Measurements from ENCODE around the gene ZFP3. TPM values are rescaled to one million over a fixed set of nuclear protein-coding genes. Genes with fewer than 3 reads are reported as not detected.
A peak's percentile ranks its signal among the peaks of the same experiment; 100 is the strongest.

The ZFP3 gene
- total RNA-seq, 3 donors from 2014 or later: 8.0 to 11.2 (median 10.8) TPM

DNA sequence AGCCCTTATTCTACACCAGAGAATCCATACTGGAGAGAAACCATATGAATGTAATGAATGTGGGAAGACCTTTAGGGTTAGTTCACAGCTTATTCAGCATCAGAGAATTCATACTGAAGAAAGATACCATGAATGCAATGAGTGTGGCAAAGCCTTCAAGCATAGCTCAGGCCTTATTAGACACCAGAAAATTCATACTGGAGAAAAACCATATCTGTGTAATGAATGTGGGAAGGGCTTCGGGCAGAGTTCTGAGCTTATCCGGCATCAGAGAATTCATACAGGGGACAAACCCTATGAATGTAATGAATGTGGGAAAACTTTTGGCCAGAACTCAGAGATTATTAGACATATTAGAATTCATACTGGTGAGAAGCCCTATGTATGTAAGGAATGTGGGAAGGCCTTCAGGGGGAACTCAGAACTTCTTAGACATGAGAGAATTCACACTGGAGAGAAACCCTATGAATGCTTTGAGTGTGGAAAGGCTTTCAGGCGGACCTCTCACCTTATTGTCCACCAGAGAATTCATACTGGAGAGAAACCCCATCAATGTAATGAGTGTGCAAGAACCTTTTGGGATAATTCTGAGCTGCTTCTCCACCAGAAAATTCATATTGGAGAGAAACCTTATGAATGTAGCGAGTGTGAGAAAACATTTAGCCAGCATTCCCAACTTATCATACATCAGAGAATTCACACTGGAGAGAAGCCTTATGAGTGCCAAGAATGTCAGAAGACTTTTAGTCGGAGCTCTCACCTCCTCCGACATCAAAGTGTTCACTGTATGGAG is 14.1 kb downstream of the ZFP3 start:
- DNase-seq (no peak), ATAC-seq (no peak)
- Histone ChIP-seq H3K4me3 (no peak overlapping the region), H3K9me3 (peaks cover 100% of the 10 kb centered on the region), H3K36me3 (ENCODE audit: low read depth) (peaks cover 19% of the 10 kb centered on the region), H3K4me1 (ENCODE audit: low read depth) (peaks cover 4% of the 10 kb centered on the region)
- TF ChIP-seq, protein P1, sequence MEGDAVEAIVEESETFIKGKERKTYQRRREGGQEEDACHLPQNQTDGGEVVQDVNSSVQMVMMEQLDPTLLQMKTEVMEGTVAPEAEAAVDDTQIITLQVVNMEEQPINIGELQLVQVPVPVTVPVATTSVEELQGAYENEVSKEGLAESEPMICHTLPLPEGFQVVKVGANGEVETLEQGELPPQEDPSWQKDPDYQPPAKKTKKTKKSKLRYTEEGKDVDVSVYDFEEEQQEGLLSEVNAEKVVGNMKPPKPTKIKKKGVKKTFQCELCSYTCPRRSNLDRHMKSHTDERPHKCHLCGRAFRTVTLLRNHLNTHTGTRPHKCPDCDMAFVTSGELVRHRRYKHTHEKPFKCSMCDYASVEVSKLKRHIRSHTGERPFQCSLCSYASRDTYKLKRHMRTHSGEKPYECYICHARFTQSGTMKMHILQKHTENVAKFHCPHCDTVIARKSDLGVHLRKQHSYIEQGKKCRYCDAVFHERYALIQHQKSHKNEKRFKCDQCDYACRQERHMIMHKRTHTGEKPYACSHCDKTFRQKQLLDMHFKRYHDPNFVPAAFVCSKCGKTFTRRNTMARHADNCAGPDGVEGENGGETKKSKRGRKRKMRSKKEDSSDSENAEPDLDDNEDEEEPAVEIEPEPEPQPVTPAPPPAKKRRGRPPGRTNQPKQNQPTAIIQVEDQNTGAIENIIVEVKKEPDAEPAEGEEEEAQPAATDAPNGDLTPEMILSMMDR (IDR thresholded peaks at IDR 0.05): no peak
- intact Hi-C loops (cut with DNase I, micrococcal nuclease): no loop called here

DNA sequence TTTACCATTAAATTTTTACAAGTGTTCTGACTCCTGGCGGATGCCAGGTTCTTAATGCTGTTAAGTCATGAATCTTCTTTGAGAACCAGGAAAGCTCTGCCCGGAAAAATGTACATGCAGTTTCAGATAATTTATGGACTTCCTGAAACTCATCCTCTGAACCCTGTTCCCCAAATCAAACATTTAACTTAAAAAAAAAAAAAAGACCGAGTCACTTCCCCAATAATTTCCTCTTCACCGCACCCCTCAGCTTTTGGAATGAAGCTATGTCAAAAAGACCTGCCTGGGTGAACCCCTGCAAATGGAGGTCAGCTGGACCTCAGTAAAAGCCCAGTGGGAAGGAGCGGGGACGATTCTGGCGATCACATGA is 18.4 kb downstream of the ZFP3 start:
- Histone ChIP-seq H3K9me3 (peaks cover 61% of the 10 kb centered on the region), H3K36me3 (ENCODE audit: low read depth) (peaks cover 7% of the 10 kb centered on the region), H3K4me1 (ENCODE audit: low read depth) (peaks cover 4% of the 10 kb centered on the region), H3K4me3 (no peak overlapping the region)
- ATAC-seq (no peak), DNase-seq (no peak)
- intact Hi-C loops (cut with DNase I, micrococcal nuclease): no loop called here
- TF ChIP-seq, protein P1 (IDR thresholded peaks at IDR 0.05): no peak

DNA sequence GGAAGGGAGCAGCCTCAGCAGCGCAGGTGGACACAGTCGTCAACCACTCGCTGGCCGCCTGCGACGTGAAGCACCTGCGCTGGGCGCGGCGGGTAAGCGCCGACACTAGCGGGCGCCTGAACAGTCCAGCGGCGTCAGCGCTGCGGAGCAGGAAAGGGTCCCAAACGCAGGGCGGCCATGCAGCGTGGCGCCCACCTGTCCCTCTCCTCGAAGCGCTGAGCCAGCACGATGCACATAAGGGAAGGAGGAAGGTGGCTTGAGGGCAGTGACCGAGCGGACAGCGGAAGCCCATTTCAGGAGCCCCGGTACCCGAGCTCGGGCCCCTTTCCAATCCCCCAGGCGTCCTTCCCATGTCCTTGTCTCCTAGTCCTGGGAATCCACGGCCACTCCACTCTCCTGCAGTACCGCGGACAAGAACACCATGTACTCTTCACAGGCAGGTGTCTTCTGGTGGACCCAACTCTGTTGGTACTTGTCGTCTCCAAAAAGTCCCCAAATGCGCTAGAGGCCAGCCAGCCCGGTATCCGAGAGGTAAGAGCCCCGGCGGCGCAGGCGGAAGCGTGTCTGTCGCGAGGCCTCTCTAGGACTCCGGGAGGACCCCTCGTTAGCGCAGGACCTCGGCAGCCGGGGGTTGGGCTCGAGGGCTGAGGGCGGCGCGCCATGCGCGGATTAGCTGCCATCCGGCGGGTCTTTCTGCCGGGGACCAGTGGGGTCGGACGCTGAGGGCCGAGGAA is 19.0 kb downstream of the ZFP3 start:
- DNase-seq: peak; percentile 39 to 63 (median 57)
- intact Hi-C loops (cut with DNase I, micrococcal nuclease): no loop called here
- H3K9me3 ChIP-seq: peaks cover 57% of the 10 kb centered on the region
- H3K4me1 ChIP-seq (ENCODE audit: low read depth): peaks cover 4% of the 10 kb centered on the region
- no peak overlapping the region for H3K4me3 ChIP-seq
- peaks cover 1% of the 10 kb centered on the region for H3K36me3 ChIP-seq (ENCODE audit: low read depth)
- TF ChIP-seq, protein P1 (IDR thresholded peaks at IDR 0.05): no peak
- ATAC-seq: peak; percentile 63

DNA sequence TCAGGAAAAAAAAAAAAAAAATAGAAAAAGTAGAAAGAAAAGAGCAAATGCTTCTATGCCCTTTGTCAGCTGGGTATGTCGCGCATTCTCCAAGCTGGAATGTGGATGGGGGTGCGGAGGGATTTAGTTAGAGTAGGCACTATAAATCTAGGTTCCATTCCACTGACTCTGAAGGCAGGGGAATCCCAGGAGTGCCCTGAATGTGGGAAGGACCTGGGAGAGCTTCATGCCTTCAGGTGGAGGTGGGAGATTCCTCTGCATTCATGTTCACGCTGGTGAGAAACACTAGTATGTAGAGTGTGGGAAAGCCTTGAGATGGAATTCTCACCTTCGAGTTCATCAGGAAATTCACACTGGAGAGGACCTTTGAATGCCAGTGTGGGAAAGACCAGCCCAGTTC is 21.0 kb downstream of the ZFP3 start:
- intact Hi-C loops (cut with DNase I, micrococcal nuclease): no loop called here
- Histone ChIP-seq H3K4me3 (no peak overlapping the region), H3K36me3 (ENCODE audit: low read depth) (no peaks in the 10 kb centered on the region), H3K4me1 (ENCODE audit: low read depth) (peaks cover 4% of the 10 kb centered on the region), H3K9me3 (peaks cover 41% of the 10 kb centered on the region)
- ATAC-seq: no peak
- DNase-seq: no peak
- TF ChIP-seq, protein P1 (IDR thresholded peaks at IDR 0.05): no peak

DNA sequence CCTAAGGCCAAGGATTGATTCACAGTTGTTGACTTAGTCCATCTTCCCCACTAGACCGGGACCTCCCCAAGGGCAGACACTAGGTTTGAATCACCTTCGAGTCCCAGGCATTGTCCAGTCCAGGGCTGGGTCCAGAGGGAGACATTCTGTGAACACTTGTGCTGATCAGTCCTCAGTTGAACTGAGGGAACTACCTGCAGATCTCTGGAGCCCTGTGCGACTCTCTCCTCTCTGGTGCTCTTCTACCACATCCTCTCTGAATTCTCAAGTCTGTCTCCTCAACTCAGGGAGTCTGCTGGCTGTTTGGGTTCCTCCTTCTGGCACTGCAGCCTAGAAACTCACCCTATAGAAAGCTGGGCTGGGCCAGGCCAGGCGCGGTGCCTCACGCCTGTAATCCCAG is 22.6 kb downstream of the ZFP3 start:
- Histone ChIP-seq H3K4me1 (ENCODE audit: low read depth) (peaks cover 4% of the 10 kb centered on the region), H3K36me3 (ENCODE audit: low read depth) (no peaks in the 10 kb centered on the region), H3K4me3 (no peak overlapping the region), H3K9me3 (peaks cover 38% of the 10 kb centered on the region)
- intact Hi-C loops (cut with DNase I, micrococcal nuclease): no loop called here
- ATAC-seq (no peak), DNase-seq (no peak)
- TF ChIP-seq, protein P1 (IDR thresholded peaks at IDR 0.05): no peak
